ENCODE measurements around the gene TARM1. TPM values are rescaled to one million over a fixed set of nuclear protein-coding genes. Genes with fewer than 3 reads are reported as not detected.
A peak's percentile ranks its signal among the peaks of the same experiment; 100 is the strongest.

Gene TARM1
- total and polyA plus RNA-seq, 2 of the 8 experiments (the other 6 are each of a cell fraction or from before 2014, with no cell fraction given) = not detected

DNA sequence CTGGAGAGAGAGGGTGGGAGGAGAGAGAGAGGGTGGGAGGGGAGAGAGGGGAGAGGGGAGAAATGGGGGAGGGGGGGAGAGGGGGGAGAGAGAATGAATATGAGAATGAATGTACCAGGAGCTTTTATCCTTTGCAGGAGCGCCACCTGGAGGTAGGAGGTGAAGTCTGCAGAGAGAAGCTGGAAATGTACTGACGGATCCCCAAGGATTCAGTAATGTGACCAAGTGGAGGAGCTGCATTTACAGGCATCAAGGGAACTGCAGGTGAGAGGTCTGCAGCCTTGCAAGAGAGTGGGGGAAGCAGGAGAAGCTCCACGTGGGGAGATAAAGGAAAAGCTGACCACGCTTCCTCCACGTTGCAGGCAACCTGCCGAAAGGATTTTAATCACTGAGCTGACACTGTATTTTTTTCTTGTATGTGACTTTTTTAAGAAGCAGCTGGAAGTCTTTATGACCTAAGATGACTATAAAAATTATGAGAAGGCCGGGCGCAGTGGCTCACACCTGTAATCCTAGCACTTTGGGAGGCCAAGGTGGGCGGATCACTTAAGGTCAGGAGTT is 51.2 kb downstream of the TARM1 start:
- H3K4me1 ChIP-seq (replicated peaks in 1 of 4; ENCODE audit: control insufficient read depth in 3 of 4, insufficient read depth in 4 of 4, low read length in 3 of 4) = peaks cover 2 to 8% (median 4%) of the 10 kb centered on the region in 4 experiments; a peak in 6 of 7 replicates
- no peak overlapping the region for H3K4me3 ChIP-seq (ENCODE audit: extremely low read depth in 1 of 4, insufficient read depth in 2 of 4, low read depth in 3 of 4, low read length in 4 of 4)
- H3K9me3 ChIP-seq (ENCODE audit: insufficient read depth in 2 of 2, low read depth in 1 of 2, low read length in 1 of 2) = no peaks in the 10 kb centered on the region
- no peak overlapping the region for H4K5ac ChIP-seq (ENCODE audit: insufficient read length, low read depth, low read length)
- no peak overlapping the region for H2BK12ac ChIP-seq (ENCODE audit: low read depth, low read length)
- no peaks in the 10 kb centered on the region for H3K27me3 ChIP-seq (replicated peaks in 1 of 4; ENCODE audit: control insufficient read depth in 3 of 4, extremely low read depth in 1 of 4, insufficient read depth in 3 of 4, low read length in 3 of 4)
- WGBS, 2 experiments (ENCODE audit: extremely low coverage in 1 of 2, insufficient coverage in 1 of 2, insufficient read length in 1 of 2, insufficient replicate concordance in 2 of 2, low coverage in 1 of 2, low lambda C conversion rate in 2 of 2, missing lambda C conversion rate in 1 of 2) = 43% methylated on average over 9 of the region's 9 CpGs; no CpG with 5 or more reads in 1 of the 2 experiments
- H2BK20ac ChIP-seq (ENCODE audit: low read length) = 0 out of 2 replicates have a peak overlapping the region, but pooled peaks have one; percentile 86
- peak; percentile 82 to 85 for TF ChIP-seq RAD21 (IDR thresholded peaks at IDR 0.05 in 1 of 2, conservative IDR thresholded peaks at IDR 0.05 in 1 of 2; ENCODE audit: low read depth in 2 of 2, low read length in 2 of 2)
- TF ChIP-seq NRF1 (IDR thresholded peaks at IDR 0.05; ENCODE audit: low read depth, low read length) = no peak
- peak; percentile 43 to 79 (median 75) for TF ChIP-seq CTCF (IDR thresholded peaks at IDR 0.05; ENCODE audit: control extremely low read depth in 1 of 3, insufficient read depth in 1 of 3, low read depth in 1 of 3, low read length in 3 of 3)
- TF ChIP-seq MAX (IDR thresholded peaks at IDR 0.05) = no peak; the same call in 1 of the 2 replicates
- TF ChIP-seq SP1 (IDR thresholded peaks at IDR 0.05; ENCODE audit: low read depth, low read length) = 0 out of 2 replicates have a peak, but pooled peaks have one; percentile 71
- TF ChIP-seq KDM1A (IDR thresholded peaks at IDR 0.05; ENCODE audit: borderline replicate concordance, low read length) = no peak
- no peak overlapping the region for H3K4ac ChIP-seq (replicated peaks; ENCODE audit: insufficient read length, low read depth, low read length)
- H2BK5ac ChIP-seq (ENCODE audit: low read depth, low read length) = no peak overlapping the region; the same call in 1 of the 2 replicates
- no peak overlapping the region for H2AK5ac ChIP-seq (ENCODE audit: low read depth, low read length)
- H3K79me2 ChIP-seq (ENCODE audit: control insufficient read depth in 1 of 2, insufficient read depth in 2 of 2, low read length in 2 of 2) = no peaks in the 10 kb centered on the region
- no peak overlapping the region for H3K27ac ChIP-seq (ENCODE audit: low read depth, low read length)
- no peak overlapping the region for H3K9ac ChIP-seq (replicated peaks in 1 of 4; ENCODE audit: extremely low read depth in 1 of 4, low read depth in 3 of 4, low read length in 3 of 4)
- ChIA-PET CTCF (ENCODE audit: partially characterized antibody) (interaction anchor here (0.6 to 6.2 kb wide), 45 partner anchors 9 to 256 kb away, joined by 3 to 36 read pairs (median 5); no protein-coding TSS in a partner anchor), POLR2A (ENCODE audit: partially characterized antibody) (interaction anchor here (0.6 to 1.3 kb wide), 5 partner anchors 12 to 63 kb away, joined by 3 to 4 read pairs (median 4); no protein-coding TSS in a partner anchor)
- no peak overlapping the region for H3K23ac ChIP-seq (ENCODE audit: insufficient read length)
- no peak overlapping the region for H3K18ac ChIP-seq (ENCODE audit: extremely low read depth, low read length)
- H3K14ac ChIP-seq (ENCODE audit: insufficient read length) = no peak overlapping the region
- H3K56ac ChIP-seq (replicated peaks; ENCODE audit: insufficient read length, low read depth, low read length) = no peak overlapping the region
- FAIRE-seq = peak; percentile 95
- H4K20me1 ChIP-seq (replicated peaks in 1 of 2; ENCODE audit: control insufficient read depth in 1 of 2, insufficient read depth in 2 of 2, low read length in 2 of 2) = no peaks in the 10 kb centered on the region
- no peaks in the 10 kb centered on the region for H3K79me1 ChIP-seq (ENCODE audit: low read depth, low read length)
- H2BK15ac ChIP-seq (ENCODE audit: low read length) = no peak overlapping the region
- H3K23me2 ChIP-seq (ENCODE audit: low read depth, low read length) = no peaks in the 10 kb centered on the region
- H2AFZ ChIP-seq (ENCODE audit: low read length) = no peak overlapping the region
- peak; percentile 50 to 86 for DNase-seq (ENCODE audit: low read depth in 1 of 2, low spot score in 2 of 2)
- H3K4me2 ChIP-seq (ENCODE audit: insufficient read depth in 1 of 2, low read depth in 2 of 2, low read length in 2 of 2) = no peak overlapping the region; a peak in 1 of 4 replicates
- no peak overlapping the region for H4K8ac ChIP-seq (ENCODE audit: extremely low read depth, insufficient read depth, low read length)
- peak overlapping the region; percentile 76 for H4K91ac ChIP-seq (replicated peaks; ENCODE audit: insufficient read length, low read length)
- H2BK120ac ChIP-seq (replicated peaks; ENCODE audit: low read depth, low read length) = no peak overlapping the region
- H3K36me3 ChIP-seq (ENCODE audit: control insufficient read depth in 2 of 4, insufficient read depth in 4 of 4, low read length in 3 of 4) = no peaks in the 10 kb centered on the region
